Measurements from ENCODE around the gene INVS. TPM values are rescaled to one million over a fixed set of nuclear protein-coding genes. Genes with fewer than 3 reads are reported as not detected.

INVS gene
- total RNA-seq, 1 donor from 2014 or later: 34.0 TPM

GRCh38 chr9:100306283-100306682 is 207.2 kb downstream of the INVS start:
- H3K4me1 Mint-ChIP-seq: no peaks in the 10 kb centered on the region
- no peaks in the 10 kb centered on the region for H3K27me3 Mint-ChIP-seq
- no peaks in the 10 kb centered on the region for H3K9me3 Mint-ChIP-seq
- peaks cover 93% of the 10 kb centered on the region for H3K36me3 Mint-ChIP-seq (ENCODE audit: low read depth)
- DNase-seq: no peak
- TF ChIP-seq CTCF (IDR thresholded peaks at IDR 0.05): no peak
- no peak overlapping the region for H3K27ac Mint-ChIP-seq
- CTCF ChIA-PET: interaction anchor here (0.9 kb wide), 1 partner anchor 18 kb away, joined by 3 read pairs; no protein-coding TSS in a partner anchor
- H3K4me3 Mint-ChIP-seq: no peak overlapping the region
- intact Hi-C loops (cut with micrococcal nuclease): no loop called here
- no peak for ATAC-seq (ENCODE audit: low read depth)
- POLR2A ChIA-PET: no interaction called here

- H3K36me3 Mint-ChIP-seq (ENCODE audit: low read depth): peaks cover 93% of the 10 kb centered on the region
- no peaks in the 10 kb centered on the region for H3K9me3 Mint-ChIP-seq
Observed at GRCh38 chr9:100307080-100307479, 208.0 kb downstream of the INVS start.

GRCh38 chr9:100308965-100309564 is 210.0 kb downstream of the INVS start:
- intact Hi-C loops (cut with micrococcal nuclease): no loop called here
- no peaks in the 10 kb centered on the region for H3K4me1 Mint-ChIP-seq

More at GRCh38 chr9:100307080-100307479, 208.0 kb downstream of the INVS start:
- Mint-ChIP-seq H3K27me3 (no peaks in the 10 kb centered on the region), H3K4me3 (no peak overlapping the region), H3K4me1 (no peaks in the 10 kb centered on the region), H3K27ac (no peak overlapping the region)
- intact Hi-C loops (cut with micrococcal nuclease): no loop called here
- ChIA-PET CTCF (no interaction called here), POLR2A (no interaction called here)
- DNase-seq: no peak
- TF ChIP-seq CTCF (IDR thresholded peaks at IDR 0.05): no peak
- ATAC-seq (ENCODE audit: low read depth): no peak

GRCh38 chr9:100309992-100310391 is 210.9 kb downstream of the INVS start:
- POLR2A ChIA-PET: no interaction called here
- CTCF ChIA-PET: no interaction called here
- H3K4me1 Mint-ChIP-seq: no peaks in the 10 kb centered on the region

More at GRCh38 chr9:100308965-100309564, 210.0 kb downstream of the INVS start:
- no peak for ATAC-seq (ENCODE audit: low read depth)
- Mint-ChIP-seq H3K36me3 (ENCODE audit: low read depth) (peaks cover 85% of the 10 kb centered on the region), H3K27ac (no peak overlapping the region), H3K9me3 (no peaks in the 10 kb centered on the region), H3K27me3 (no peaks in the 10 kb centered on the region), H3K4me3 (no peak overlapping the region)
- TF ChIP-seq CTCF (IDR thresholded peaks at IDR 0.05): no peak
- CTCF ChIA-PET: interaction anchor here (0.6 kb wide), 1 partner anchor 16 kb away, joined by 4 read pairs; no protein-coding TSS in a partner anchor
- no peak for DNase-seq
- POLR2A ChIA-PET: no interaction called here

GRCh38 chr9:100315561-100315960 is 216.5 kb downstream of the INVS start:
- Mint-ChIP-seq H3K36me3 (ENCODE audit: low read depth) (peaks cover 79% of the 10 kb centered on the region), H3K27me3 (no peaks in the 10 kb centered on the region), H3K27ac (no peak overlapping the region), H3K4me1 (no peaks in the 10 kb centered on the region), H3K9me3 (no peaks in the 10 kb centered on the region), H3K4me3 (no peak overlapping the region)
- CTCF ChIA-PET: interaction anchor here (2.1 kb wide), 1 partner anchor 9 kb away, joined by 9 read pairs; no protein-coding TSS in a partner anchor
- DNase-seq (no peak), ATAC-seq (ENCODE audit: low read depth) (no peak)
- no peak for TF ChIP-seq CTCF (IDR thresholded peaks at IDR 0.05)
- intact Hi-C loops (cut with micrococcal nuclease): no loop called here
- POLR2A ChIA-PET: no interaction called here

More at GRCh38 chr9:100309992-100310391, 210.9 kb downstream of the INVS start:
- H3K27me3 Mint-ChIP-seq: no peaks in the 10 kb centered on the region
- H3K4me3 Mint-ChIP-seq: no peak overlapping the region
- DNase-seq (no peak), ATAC-seq (ENCODE audit: low read depth) (no peak)
- no peak overlapping the region for H3K27ac Mint-ChIP-seq
- intact Hi-C loops (cut with micrococcal nuclease): no loop called here
- TF ChIP-seq CTCF (IDR thresholded peaks at IDR 0.05): no peak
- no peaks in the 10 kb centered on the region for H3K9me3 Mint-ChIP-seq
- peaks cover 85% of the 10 kb centered on the region for H3K36me3 Mint-ChIP-seq (ENCODE audit: low read depth)
